GM12878 (cell line): ENCODE results near the gene C16orf95. TPM values are rescaled to one million over a fixed set of nuclear protein-coding genes. Genes with fewer than 3 reads are reported as not detected.

Source experiments
- ATAC-seq: fragments of 200-7000 bp; cut with Tn5 transposase; 3 replicates; pipeline ENCODE4 v1.9.1; 2020; ENCODE audit warnings: mild to moderate bottlenecking, moderate library complexity
- BruUV-seq: library from RNA; stranded (reverse); fragments of 400-500 nt; replicated peaks from 2 replicates; lab custom pipeline; 2021; lab: Mats Ljungman, UMichigan
- CTCF ChIA-PET: fragments of 300-600 bp; sonication (Branson Sonifier 250); formaldehyde crosslinking; extraction: SDS; loops from one replicate; lab custom pipeline; 2021; ENCODE audit warnings: inconsistent platforms; lab: Yijun Ruan, JAX
- POLR2A ChIA-PET: fragments of 350-600 bp; formaldehyde crosslinking; extraction: SDS; loops from one replicate; lab custom pipeline; 2021; ENCODE audit warnings: inconsistent platforms; lab: Charles Lee
- RAD21 ChIA-PET: fragments of 300-600 bp; sonication (Branson Sonifier 250); formaldehyde crosslinking; loops from one replicate; lab custom pipeline; 2023; ENCODE audit warnings: antibody characterized with exemption; ENCODE audit not compliant: unreplicated experiment; lab: Charles Lee
- SMC1A ChIA-PET: fragments of 300-600 bp; sonication (Branson Sonifier 250); formaldehyde crosslinking; loops from one replicate; lab custom pipeline; 2023; ENCODE audit not compliant: unreplicated experiment, uncharacterized antibody; lab: Charles Lee
- DNase-seq: peaks from one replicate; pipeline ENCODE4 v3.0.0-alpha.2; 2011; ENCODE audit warnings: low read depth, low spot score
- FAIRE-seq: peaks from 3 replicates; lab custom pipeline; 2011; peaks lifted over from hg19 to GRCh38; lab: Jason Lieb, UNC
- H2AFZ ChIP-seq: 2 replicates; pipeline ENCODE4 v1.6.0; 2011; ENCODE audit warnings: low read depth, low read length, control low read depth; ENCODE audit not compliant: control insufficient read depth
- H3K27ac ChIP-seq: 2 replicates; pipeline ENCODE4 v1.5.1; 2011; ENCODE audit warnings: control low read depth; ENCODE audit not compliant: control insufficient read depth, insufficient read depth
- H3K27me3 ChIP-seq, 2 experiments: replicated peaks in 1 of 2; 2 replicates each; pipeline versions ENCODE4 v1.6.0 to v1.6.1; 2011; ENCODE audit warnings: low read length in 1 of 2; ENCODE audit not compliant: control insufficient read depth in 2 of 2, insufficient read depth in 2 of 2
- H3K36me3 ChIP-seq, 2 experiments: 2 replicates each; pipeline ENCODE4 v1.5.1; 2011; ENCODE audit warnings: low read length in 1 of 2; ENCODE audit not compliant: control insufficient read depth in 2 of 2, insufficient read depth in 2 of 2
- H3K4me1 ChIP-seq: 2 replicates; pipeline ENCODE4 v1.6.1; 2011; ENCODE audit warnings: mild to moderate bottlenecking, low read length, moderate library complexity, mixed read lengths; ENCODE audit not compliant: control insufficient read depth, insufficient read depth
- H3K4me2 ChIP-seq: 2 replicates; pipeline ENCODE4 v1.6.0; 2011; ENCODE audit warnings: control low read depth; ENCODE audit not compliant: control insufficient read depth, insufficient read depth
- H3K4me3 ChIP-seq: fragments of 200-600 bp; sonication (generic); 2 replicates; pipeline ENCODE4 v1.5.1; 2016
- H3K79me2 ChIP-seq: 2 replicates; pipeline ENCODE4 v1.6.0; 2011; ENCODE audit warnings: low read length; ENCODE audit not compliant: control insufficient read depth, insufficient read depth
- H3K9ac ChIP-seq: 2 replicates; pipeline ENCODE4 v1.8.0; 2011; ENCODE audit warnings: low read length, control low read depth, mixed read lengths; ENCODE audit not compliant: control insufficient read depth, insufficient read depth
- H3K9me3 ChIP-seq: replicated peaks from 3 replicates; pipeline ENCODE4 v1.5.1; 2011; ENCODE audit warnings: mild to moderate bottlenecking, low read length; ENCODE audit not compliant: control insufficient read depth, insufficient read depth
- H4K20me1 ChIP-seq: 2 replicates; pipeline ENCODE4 v1.6.0; 2011; ENCODE audit not compliant: control insufficient read depth, insufficient read depth
- ASH2L ChIP-seq: fragments of 300-600, 200-600 bp; sonication (generic); IDR thresholded peaks from 2 replicates; pipeline ENCODE4 v1.6.1; 2017; ENCODE audit warnings: low read depth, mild to moderate bottlenecking, borderline replicate concordance
- CHD2 ChIP-seq: IDR thresholded peaks from 2 replicates; pipeline ENCODE4 v1.6.1; 2011; ENCODE audit warnings: low read depth, low read length, improper control_type of control experiment, borderline replicate concordance
- NRF1 ChIP-seq: conservative IDR thresholded peaks from 2 replicates; pipeline ENCODE4 v1.6.1; 2011; ENCODE audit warnings: mild to moderate bottlenecking, low read depth, low read length, improper control_type of control experiment
- POLR2AphosphoS5 ChIP-seq: IDR thresholded peaks from 2 replicates; pipeline ENCODE4 v1.6.1; 2011; ENCODE audit warnings: mild to moderate bottlenecking, low read length, inconsistent platforms
- RAD21 ChIP-seq: IDR thresholded peaks from 2 replicates; pipeline ENCODE4 v1.6.1; 2011; ENCODE audit warnings: mild to moderate bottlenecking, low read depth, low read length, moderate library complexity; ENCODE audit not compliant: insufficient read depth
- RELB ChIP-seq: fragments of 450-650 bp; IDR thresholded peaks from 2 replicates; pipeline ENCODE4 v1.6.1; 2017; ENCODE audit warnings: low read depth, mild to moderate bottlenecking, moderate library complexity
- SREBF1 ChIP-seq: IDR thresholded peaks from 2 replicates; pipeline ENCODE4 v1.6.1; 2012; ENCODE audit warnings: mild to moderate bottlenecking, low read length
- SRF ChIP-seq, 2 experiments: IDR thresholded peaks; 2 replicates each; pipeline ENCODE4 v1.6.1; 2011; ENCODE audit warnings: low read depth in 2 of 2, low read length in 2 of 2, mild to moderate bottlenecking in 1 of 2, moderate library complexity in 1 of 2
- SUZ12 ChIP-seq: fragments of 200-600 bp; sonication (generic); IDR thresholded peaks from one replicate; pipeline ENCODE4 v1.6.1; 2018; ENCODE audit warnings: antibody characterized with exemption, mild to moderate bottlenecking; ENCODE audit not compliant: unreplicated experiment
- TAF1 ChIP-seq: IDR thresholded peaks from 2 replicates; pipeline ENCODE4 v1.6.1; 2011; ENCODE audit warnings: mild to moderate bottlenecking, low read depth, low read length, borderline replicate concordance
- YY1 ChIP-seq: IDR thresholded peaks from 2 replicates; pipeline ENCODE4 v1.6.1; 2011; ENCODE audit warnings: low read depth, mild to moderate bottlenecking, low read length
- ZBTB11 ChIP-seq: fragments of 450-650 bp; formaldehyde crosslinking; IDR thresholded peaks from 2 replicates; pipeline ENCODE4 v1.5.0; 2022; ENCODE audit warnings: mild to moderate bottlenecking, missing genetic modification characterization
- ZBTB40 ChIP-seq: fragments of 450-650 bp; IDR thresholded peaks from 2 replicates; pipeline ENCODE4 v1.6.1; 2016; ENCODE audit warnings: mild to moderate bottlenecking, moderate library complexity, borderline replicate concordance
- WGBS: methylation state at CpG from one replicate; pipeline ENCODE4 v1.1.6; 2016; ENCODE audit warnings: low lambda C conversion rate; ENCODE audit not compliant: insufficient replicate concordance, insufficient coverage; ENCODE audit errors: missing lambda C conversion rate; 5-methylcytosine and 5-hydroxymethylcytosine counted together
- in situ Hi-C: fragments of 300-500 bp; cut with MboI; formaldehyde crosslinking; loops from 9 replicates; pipeline ENCODE4 v1.14.3; 2018; ENCODE audit warnings: mixed read lengths
- intact Hi-C: fragments of 100-400 bp; cut with micrococcal nuclease; formaldehyde crosslinking; loops from one replicate; pipeline ENCODE4 v1.14.2; 2022; ENCODE audit not compliant: unreplicated experiment
- polyA plus RNA-seq, 11 experiments: library from polyadenylated mRNA; depleted of rRNA in 4 of 11; unstranded in 6 of 11; stranded (reverse) in 5 of 11; fragments of >200 nt; fragmentation: Nextera tagmentation in 4 of 11; fragmentation: Illumina TruSeq in 1 of 11; extraction: Ambion mirVana in 4 of 11; extraction: Trizol in 1 of 11; gene quantifications; 1 replicate in 1 of 11; 2 replicates in 10 of 11; pipeline versions ENCODE4 v1.2.1 to v1.2.3, GENCODE V29; 2011 to 2016; ENCODE audit warnings: inconsistent platforms in 2 of 11, missing spikeins in 2 of 11, low read depth in 1 of 11
- total RNA-seq, 4 experiments: library from RNA; depleted of rRNA in 3 of 4; stranded (reverse); fragments of >200 nt in 3 of 4; fragmentation: Illumina TruSeq in 1 of 4; extraction: Trizol in 1 of 4; gene quantifications; 2 replicates each; pipeline versions ENCODE4 v1.2.1 to v1.2.3, GENCODE V29; 2013 to 2021

Gene C16orf95
- total and polyA plus RNA-seq, 10 of the 15 experiments (the other 5 are each of a cell fraction or from before 2014, with no cell fraction given) = 0.90 to 22.7 (median 6.0) TPM

GRCh38 chr16:87322360-87322759, 5.2 kb upstream of the C16orf95 start:
- intact Hi-C loops (no loop called here), in situ Hi-C loops (no loop called here)
- CTCF ChIA-PET = no interaction called here
- Histone ChIP-seq H3K79me2 (peaks cover 15% of the 10 kb centered on the region), H3K4me2 (no peak overlapping the region), H3K4me3 (no peak overlapping the region), H3K36me3 (no peaks in the 10 kb centered on the region), H3K27me3 (no peaks in the 10 kb centered on the region), H3K9me3 (no peaks in the 10 kb centered on the region), H3K4me1 (peaks cover 8% of the 10 kb centered on the region), H3K9ac (no peak overlapping the region), H2AFZ (no peak overlapping the region), H3K27ac (no peak overlapping the region), H4K20me1 (no peaks in the 10 kb centered on the region; the same call in 1 of the 2 replicates)
- 98% methylated on average over 9 of the region's 9 CpGs for WGBS
- no peak for DNase-seq
- no peak for ATAC-seq
- POLR2A ChIA-PET = no interaction called here
- SMC1A ChIA-PET = no interaction called here
- no peak for FAIRE-seq
- RAD21 ChIA-PET = no interaction called here
- BruUV-seq = no TSS peak
- TF ChIP-seq SREBF1 (no peak), ZBTB40 (no peak), CHD2 (no peak), TAF1 (no peak), ZBTB11 (CRISPR knock-in tag) (no peak), SRF (IDR thresholded peaks at IDR 0.05; ENCODE audit: low read depth in 2 of 2, low read length in 2 of 2) (no peak), RELB (no peak), SUZ12 (no peak), YY1 (no peak), RAD21 (no peak), POLR2AphosphoS5 (no peak), ASH2L (no peak), NRF1 (no peak)
